GM21528 (cell line): ENCODE results near the gene CTSD.

Experiments used
- ATAC-seq: cut with Tn5 transposase; IDR thresholded peaks from one replicate; pipeline ENCODE4 v1.9.1; 2021; ENCODE audit warnings: mild to moderate bottlenecking, moderate library complexity; ENCODE audit not compliant: unreplicated experiment, low FRiP score

The CTSD gene

DNA sequence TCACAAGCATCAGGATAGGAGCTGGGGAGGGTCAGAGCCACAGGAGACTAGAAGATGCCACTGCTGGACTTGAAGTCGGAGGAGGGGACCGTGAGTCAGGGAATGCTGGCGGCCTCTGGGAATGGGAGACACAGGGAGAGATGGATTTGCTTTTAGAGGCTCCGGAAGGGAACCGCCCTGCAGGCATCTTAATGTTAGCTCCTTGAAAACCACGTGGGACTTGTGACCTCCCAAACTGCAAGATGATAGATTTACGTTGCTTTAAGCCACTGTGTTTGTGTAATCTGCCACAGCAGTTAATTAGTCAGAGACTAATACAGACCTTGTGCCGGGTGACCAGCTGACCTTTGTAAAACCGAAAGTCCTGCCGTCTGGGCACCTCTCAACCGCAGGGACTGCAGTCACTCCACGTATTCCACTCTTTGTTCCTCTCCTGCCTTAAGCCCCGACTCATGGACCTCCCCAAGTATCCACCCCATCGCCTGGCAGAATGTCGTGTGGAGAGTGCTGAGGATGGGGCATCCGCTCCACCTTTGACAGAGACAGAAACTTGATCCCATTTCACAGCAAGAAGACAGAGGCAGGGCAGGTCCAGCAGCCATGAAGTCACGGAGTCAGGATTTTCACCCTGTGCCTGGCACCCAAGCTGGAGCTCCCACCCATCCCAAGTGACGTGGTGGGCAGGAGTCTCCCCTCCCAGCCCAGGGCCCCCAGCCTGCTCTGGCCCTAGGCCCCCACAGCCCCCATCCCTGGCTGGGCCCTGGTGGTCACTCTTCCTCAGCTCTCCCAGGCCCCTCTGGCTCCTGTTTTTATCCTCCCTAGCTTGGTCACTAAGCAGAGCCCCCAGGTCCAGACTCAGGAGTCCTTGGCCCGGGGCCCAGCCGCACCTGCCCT lies 19.4 kb upstream of the CTSD start:
- no peak for ATAC-seq

DNA sequence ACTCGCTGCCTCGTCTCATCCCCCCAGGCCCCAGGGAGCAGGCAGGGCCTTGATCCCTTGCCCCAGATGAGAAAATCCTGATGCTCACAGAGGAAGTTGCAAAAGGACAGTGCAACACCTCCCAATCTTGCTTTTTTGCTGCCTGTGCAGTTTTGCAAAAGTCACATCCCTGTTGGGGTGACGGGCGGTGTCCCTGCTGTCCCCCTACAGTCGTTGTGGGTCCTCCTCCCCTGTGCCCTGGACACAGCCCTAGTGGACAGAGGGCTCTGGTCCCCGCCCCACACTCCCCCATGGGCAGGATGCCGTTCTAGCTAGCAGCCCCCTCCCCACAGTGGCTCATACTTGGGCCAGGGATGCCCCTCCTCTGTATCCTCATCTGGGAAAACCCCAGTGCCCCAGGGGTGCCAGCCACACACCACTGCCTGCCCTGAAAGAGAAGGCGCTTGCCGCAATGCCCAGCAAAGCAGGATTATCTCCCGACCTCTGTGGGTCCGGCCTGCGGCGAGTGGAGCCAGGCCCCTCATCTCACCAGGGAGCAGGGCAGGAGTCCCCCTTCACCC lies 18.4 kb upstream of the CTSD start:
- no peak for ATAC-seq

DNA sequence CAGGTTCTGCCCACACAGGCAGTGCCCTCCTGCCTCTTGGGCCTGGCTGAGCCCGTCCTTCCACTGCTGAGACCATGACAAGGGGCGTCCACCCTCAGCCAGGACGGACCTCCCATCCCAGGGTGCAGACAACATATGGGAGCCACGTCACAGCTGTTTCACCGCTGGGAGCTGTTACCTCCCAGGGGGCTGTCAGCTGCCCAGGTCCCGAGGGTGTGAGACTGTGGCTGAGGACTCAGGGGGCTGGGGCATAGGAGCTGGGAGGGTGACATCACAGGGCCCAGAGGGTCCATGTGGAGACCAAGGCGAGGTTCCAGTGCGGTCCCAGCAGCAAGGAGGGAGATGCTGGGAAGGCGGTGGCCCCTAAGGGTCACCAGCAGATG lies 17.9 kb upstream of the CTSD start:
- no peak for ATAC-seq

DNA sequence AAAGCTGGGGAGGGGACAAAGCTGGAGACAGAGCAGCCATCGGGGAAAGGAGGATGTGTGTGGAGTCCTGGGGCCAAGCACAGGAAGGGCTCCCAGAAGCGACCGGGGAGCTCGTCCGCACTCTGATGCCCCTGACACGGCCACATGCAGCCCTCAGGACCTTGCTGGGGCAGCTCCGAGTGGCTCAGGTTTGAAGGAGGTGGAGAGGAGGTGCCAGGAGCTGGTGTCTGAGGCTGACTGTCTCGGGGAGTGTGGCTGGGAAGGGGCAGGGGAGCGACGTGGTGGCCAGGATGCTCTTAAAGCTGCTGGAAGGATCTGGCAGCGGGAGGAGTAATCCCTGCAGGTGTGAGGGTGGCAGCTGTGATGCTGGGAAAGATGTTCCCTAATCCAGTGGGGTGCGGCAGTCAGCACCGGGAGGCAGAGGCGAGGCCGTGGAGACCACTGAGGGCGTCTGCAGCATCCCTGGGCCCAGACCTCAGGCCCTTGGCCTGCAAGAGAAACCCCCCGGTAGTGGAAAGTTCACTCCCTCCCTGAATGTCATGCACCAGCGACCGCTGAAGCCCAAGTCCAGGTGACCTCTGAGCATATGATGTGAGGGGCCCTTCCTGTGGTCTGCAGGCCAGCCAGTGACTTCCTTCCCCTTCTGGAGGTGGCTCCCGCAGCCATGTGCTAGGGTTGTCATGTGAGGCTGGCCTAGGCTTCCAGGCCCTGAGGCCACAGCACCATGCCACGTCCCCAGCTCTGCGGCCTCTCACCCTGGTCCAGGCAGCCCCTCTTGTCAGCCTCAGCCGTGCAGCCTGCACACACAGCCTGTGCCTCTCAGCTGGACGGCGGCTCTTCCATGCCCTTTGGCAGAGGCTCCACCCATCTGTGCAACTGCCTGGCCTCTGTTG lies 17.2 kb upstream of the CTSD start:
- no peak for ATAC-seq

DNA sequence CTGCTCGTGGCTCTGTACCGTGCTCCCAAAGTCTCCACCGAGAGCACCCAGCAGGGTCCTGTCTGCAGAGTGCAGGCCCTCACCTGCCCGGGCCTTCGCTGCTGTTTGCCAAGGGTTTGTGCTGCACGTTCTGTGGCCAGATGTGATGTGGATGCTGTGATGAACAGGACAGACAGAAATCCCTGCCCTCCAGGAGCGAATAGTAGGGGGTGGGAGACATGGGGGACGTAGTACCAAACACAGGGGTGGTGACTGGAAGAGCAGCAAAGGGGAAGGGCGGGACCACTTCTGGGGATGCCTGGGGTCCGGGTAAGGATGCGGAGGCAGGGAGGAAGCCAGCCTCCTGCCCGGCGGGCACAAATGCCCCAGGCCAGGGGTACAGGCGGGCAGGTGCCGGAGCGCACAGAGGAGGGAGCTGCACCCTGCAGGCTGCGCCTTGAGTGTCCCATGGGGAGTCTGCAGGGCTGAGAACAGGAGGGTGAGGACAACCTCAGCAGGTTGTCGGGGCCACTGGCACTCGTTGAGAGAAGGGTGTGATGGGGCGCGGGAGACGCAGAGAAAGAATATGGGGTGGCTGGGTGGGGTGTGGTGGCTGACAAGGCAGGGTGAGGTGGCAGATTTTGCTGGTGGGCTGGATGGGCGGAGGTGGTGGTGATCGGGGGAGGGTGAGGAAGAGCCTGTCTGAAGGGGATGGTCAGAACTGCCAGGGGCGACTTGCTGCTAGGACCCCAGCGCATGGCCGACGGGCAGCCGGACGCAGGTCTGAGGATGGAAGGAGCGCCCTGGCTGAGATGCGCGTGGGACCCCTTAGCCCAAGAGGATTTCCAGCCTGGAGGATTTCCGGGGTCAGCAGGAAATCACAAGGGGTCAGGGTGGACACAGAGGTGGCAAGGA lies 16.3 kb upstream of the CTSD start:
- no peak for ATAC-seq

DNA sequence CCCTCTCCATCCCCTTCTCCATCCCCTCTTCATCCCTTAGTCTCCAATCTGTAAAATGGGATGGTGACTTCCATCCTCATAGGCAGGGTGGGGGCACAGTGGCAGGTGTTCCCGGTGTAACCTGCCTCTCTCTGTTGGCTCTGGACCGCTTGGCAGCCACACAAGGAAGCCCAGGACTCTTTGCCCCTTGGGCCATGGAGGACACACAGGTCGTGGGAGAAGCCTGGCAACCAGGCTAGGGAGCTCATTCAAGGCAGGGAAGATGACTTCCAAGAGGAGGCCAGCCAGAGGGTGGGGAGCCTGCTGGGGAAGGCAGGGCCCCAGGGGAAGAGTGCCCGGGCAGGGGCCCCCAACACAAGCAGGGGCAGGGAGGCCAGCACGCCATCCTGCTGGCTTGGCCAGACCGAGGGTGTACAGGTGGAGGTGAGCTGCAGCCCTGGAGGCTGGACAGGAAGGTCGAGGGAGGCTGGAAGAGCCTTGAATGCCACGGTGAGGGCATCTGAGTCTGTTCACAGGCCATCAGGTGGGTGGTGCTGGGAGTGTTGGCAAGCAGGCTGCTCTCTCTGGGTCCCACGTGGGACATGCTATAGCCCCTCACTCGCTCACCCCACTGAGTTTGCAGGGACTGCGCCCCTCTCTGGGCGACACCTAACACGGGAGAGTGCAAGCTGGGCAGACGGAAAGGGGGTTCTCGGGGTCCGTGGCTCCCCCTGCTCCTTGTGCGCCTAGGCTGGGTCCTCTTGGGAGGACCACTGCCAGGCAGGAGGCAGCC lies 15.5 kb upstream of the CTSD start:
- no peak for ATAC-seq

DNA sequence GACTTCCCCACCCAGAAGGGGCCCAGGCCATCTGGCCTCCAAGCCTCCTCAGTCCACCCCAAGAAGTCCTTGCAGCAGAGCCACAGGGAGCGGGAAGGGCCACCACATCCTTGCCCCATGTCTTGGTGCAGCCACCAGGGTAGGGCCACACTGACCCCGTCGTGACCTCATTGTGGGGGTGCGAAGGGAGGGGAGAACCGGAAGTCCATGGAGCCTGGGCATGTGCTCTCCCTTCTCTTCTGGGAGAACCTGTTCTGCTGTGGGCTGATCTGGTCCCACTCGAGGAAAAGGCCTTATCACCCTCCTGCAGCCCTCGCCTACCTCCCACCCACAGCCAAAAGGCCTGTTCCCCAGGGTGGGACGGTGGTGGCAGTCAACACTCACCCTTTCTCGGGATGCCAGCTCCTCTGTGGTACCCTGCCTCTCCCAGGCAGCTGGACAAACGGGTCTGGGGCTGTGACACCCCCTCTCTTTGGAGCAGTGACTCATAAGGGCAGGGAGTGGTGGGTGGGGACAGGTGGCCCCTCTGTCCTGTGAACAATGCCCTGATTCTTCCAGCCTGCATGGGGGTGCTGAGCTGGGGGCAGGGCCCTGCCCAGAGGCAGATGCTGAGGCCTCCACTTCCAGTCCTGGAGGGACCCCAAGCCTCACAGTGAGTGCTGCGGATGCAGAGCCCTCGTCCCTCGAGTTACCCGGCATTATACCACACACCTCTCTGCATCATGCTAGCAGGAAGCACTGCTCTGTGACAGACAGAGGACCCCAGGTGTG lies 14.6 kb upstream of the CTSD start:
- no peak for ATAC-seq

DNA sequence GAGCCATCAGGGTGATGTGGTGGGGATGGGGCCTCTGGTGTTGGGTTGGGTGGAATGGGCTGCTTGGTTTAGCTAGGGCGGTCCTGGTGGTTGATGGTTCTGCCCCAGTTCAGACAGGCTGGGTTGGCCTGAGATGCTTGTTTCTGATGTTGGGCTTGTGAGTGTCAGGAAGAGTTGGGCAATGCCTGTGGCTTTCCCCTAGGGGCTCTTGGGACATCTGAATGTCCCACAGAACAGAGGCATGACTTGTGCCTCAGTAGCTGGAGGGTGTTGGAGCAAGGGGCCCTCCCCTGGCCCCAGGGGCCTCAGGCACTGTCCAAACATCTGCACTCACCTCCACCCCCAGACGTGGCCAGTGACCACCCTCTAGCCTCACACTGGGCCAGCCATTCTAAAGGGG lies 14.0 kb upstream of the CTSD start:
- no peak for ATAC-seq

DNA sequence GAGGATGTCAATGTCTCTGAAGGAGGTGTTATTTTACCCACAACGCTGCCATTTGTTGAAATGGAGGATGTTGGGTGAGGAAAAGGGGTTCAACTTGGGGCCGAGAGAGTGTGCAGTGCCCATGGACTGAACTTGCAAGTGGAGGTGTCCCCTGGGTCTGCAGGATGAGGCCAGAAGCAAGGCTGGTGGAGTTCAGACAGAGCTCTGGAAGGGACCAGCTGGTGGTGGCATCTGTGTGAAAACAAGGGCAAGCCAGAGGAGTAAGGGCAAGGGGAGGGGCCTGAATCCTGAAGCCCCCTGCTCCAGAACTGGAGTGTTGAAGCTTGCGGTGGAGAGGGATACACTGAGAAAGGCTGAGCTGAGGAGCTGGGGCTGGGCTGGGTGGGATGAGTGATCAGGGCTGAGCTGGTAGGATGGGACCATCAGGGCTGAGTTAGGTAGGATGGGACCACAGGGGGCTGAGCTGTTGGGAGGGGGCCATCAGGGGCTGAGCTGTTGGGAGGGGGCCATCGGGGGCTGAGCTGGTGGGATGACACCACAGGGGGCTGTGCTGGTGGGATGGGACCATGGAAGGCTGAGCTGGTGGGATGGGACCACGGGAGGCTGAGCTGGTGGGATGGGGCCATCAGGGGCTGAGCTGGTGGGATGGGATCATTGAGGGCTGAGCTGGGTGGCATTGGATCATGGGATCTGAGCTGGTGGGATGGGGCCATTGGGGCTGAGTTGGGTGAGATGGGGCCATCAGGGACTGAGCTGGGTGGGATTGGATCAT lies 13.4 kb upstream of the CTSD start:
- no peak for ATAC-seq

DNA sequence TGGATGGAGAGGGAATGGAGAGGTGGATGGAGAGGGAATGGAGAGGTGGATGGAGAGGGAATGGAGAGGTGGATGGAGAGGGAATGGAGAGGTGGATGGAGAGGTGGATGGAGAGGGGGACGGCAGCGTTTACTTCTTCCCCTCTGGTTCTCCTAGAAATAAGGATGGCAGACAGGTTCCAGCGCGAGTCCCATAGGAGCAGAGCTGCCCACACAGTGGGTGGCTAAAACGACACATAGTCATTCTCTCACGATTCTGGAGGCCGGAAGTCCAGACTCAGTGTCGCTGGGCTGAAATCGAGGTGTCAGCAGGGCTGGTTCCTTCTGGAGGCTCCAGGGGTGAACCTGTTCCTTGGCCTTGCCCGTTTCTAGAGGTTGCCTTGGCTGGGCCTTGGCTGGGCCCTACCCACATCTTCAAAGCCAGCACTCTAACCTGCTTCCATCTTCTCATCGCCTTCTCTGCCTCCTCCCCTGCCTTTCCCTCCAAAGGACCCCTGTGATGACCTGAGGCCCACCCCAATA lies 12.7 kb upstream of the CTSD start:
- ATAC-seq, result no peak

DNA sequence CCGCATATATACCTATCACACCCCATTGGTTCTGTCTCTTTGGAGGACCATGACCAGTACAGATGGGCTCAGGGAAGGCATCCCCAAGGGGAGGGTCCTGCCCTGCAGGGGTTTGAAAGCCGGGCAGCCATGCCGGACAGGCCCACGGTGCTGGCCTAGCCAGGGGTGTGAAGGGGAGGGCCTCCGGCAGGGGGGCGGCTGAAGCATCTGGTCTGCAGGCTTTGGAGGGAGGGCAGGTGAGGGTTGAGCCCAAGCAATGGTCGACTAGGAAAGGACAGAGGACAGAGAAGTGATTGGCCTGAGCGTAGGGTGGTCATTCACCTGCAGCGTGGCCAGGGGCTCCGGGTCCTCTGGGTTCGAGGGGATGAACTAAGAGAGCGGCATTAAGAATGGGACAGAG lies 11.2 kb upstream of the CTSD start:
- no peak for ATAC-seq

DNA sequence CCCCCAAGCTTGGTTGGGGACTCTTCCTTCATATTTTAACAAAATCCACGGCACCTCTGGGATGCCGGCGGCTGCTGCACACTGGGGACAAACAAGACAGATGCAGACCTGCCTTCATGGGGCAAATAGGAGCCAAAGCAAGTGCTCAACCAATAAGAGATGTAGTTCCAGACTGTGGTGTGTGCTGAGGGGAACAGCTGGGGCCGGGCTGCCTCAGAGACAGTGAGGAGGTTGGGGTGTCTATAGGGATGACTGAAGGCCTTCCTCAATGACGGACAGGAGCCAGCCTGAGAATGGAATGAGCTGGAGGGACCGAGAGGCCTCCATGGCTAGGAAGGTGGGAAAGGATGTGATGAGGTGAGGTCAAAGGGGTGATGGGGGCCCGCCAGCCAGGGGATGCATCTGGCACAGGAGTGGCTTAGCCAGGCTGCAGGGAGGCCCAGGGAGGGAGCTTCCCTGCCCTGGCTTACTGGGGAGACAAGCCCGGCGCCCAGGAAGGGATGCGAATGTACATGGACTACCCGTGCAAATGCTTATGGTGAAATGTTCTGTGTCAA lies 10.3 kb upstream of the CTSD start:
- no peak for ATAC-seq

DNA sequence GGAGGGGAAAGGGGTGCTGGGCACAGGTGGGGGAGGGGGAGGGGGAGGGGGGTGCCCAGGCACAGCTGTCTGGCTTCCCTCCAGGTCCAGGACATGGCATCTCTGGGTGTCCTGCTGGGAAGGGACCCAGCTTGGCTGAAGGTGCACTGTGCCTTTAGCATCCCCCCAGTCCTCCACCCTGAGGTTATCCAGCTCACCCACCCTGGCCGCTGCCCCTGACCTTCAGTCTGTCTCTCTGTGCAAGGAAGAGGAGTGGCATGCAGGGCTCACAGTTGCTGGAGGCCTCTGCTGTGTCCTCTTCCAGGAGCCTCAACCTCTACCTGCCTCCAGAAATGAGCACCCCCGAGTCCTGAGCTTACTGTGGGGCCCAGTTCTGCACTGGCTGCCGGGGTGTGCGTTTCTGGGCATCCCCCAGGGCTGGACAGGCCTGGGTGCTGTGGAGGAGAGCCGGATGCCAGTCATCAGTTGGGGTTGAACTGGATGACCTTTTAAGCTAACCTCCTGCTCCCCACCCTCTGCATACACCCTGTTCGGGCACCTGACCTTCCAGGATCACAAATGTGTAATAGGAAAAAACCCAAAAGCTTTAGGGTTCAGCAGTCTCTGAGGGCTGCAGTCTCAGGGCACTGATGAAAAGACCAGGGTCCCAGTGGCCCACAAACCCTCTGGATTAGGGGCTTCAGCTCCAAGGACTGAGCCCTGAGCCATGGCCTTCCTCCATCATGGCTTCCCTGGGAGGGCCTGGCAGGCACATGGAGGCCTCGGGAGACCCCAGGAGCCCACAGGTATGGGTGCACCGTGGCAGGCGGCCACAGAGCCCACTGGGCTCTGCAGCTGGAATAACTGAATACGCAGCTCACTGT lies 9.6 kb upstream of the CTSD start:
- ATAC-seq, result no peak

DNA sequence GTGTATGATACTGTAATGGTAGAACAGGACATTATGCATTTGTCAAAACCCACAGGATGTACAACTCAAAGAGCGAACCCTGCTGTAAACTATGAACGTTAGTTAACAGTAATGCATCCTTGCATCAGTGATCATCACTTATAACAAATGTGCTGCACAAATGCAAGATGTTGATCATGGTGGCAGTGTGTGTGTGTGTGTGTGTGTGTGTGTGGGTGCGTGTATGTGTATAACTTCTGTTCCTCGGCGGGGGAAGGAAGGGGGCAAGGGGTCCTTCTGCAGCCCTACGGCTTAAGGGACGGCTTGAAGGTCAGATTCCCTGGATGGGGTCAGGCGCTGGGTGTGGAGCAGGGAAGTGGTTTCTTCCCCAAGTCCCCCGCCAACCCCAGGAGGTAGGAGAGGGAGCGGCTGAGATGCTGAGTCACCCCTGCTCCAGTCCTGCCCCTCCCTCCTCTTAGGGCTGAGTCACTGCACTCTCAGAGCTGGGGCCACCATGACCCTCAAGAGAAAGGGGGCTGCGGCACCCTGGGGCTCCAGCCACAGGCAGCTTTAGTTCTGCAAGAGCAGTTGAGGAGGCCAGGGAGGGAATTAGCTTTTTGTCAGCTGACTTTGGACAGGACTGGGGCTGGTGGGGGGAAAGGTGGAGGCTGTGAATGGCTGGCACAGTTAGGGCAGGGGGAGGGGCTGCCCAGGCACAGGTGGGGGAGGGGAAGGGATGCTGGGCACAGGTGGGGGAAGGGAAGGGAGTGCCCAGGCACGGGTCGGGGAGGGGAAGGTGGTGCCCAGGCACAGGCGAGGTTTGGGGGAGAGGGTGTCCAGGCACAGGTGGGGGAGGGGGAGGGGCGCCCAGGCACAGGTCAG lies 8.8 kb upstream of the CTSD start:
- ATAC-seq, result no peak

DNA sequence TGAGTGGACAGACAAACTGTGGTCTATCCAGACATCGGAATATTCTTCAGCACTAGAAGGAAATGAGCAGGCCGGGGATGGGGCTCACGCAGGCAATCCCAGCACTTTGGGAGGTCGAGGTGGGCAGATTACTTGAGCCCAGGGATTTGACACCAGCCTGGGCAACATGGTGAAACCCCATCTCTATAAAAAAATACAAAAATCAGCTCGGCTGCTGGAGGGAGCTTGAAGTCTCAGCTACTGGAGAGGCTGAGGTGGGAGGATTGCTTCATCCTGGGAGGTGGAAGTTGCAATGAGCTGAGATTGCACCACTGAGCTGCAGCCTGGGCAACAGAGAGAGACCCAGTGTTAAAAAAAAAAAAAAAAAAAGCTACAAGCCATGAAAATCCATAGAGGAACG lies 8.0 kb upstream of the CTSD start:
- no peak for ATAC-seq

DNA sequence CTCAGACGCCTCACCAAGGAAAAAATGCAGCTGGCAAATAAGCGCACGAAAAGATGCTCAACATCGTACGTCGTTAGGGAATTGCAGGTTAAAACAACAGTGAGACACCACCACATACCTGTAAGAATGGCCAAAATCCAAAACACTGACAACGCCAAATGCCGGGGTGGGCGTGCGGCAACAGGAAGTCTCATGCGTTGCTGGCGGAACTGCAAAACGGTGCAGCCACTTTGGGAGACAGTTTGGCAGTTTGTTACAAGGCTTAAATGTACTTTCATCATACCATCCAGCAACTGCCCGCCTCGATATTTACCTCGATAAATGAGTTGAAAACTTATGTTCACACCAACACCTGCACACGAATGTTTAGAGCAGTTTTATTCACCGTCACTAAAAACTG lies 7.5 kb upstream of the CTSD start:
- no peak for ATAC-seq
